ENCODE data around the gene EIF4G2.
A peak's percentile ranks its signal among the peaks of the same experiment; 100 is the strongest.

Gene EIF4G2

GRCh38 chr11:10808235-10808552 is 532 bp downstream of the EIF4G2 start:
- DNase-seq (ENCODE audit: low read depth in 2 of 2), result no peak

GRCh38 chr11:10807493-10808234 is 1.1 kb downstream of the EIF4G2 start:
- no peak for DNase-seq (ENCODE audit: low read depth in 2 of 2)

GRCh38 chr11:10806206-10806605 is 2.5 kb downstream of the EIF4G2 start:
- no peak for DNase-seq (ENCODE audit: low read depth in 2 of 2)

- DNase-seq (ENCODE audit: low read depth in 2 of 2), result no peak
Observed at GRCh38 chr11:10805741-10806140, 3.0 kb downstream of the EIF4G2 start.

- DNase-seq (ENCODE audit: low read depth in 2 of 2), result no peak
Observed at GRCh38 chr11:10803676-10804075, 5.0 kb downstream of the EIF4G2 start.

GRCh38 chr11:10800292-10800691 is 8.4 kb downstream of the EIF4G2 start:
- DNase-seq (ENCODE audit: low read depth in 2 of 2), result no peak

GRCh38 chr11:10798330-10798928 is 10.3 kb downstream of the EIF4G2 start:
- no peak for DNase-seq (ENCODE audit: low read depth in 2 of 2)

- no peak for DNase-seq (ENCODE audit: low read depth in 2 of 2)
Observed at GRCh38 chr11:10797531-10797930, 11.2 kb downstream of the EIF4G2 start.

- DNase-seq (ENCODE audit: low read depth in 2 of 2), result no peak
Observed at GRCh38 chr11:10797001-10797400, 11.7 kb downstream of the EIF4G2 start.

GRCh38 chr11:10796191-10796590 is 12.5 kb downstream of the EIF4G2 start:
- DNase-seq (ENCODE audit: low read depth in 2 of 2), result no peak

- no peak for DNase-seq (ENCODE audit: low read depth in 2 of 2)
Observed at GRCh38 chr11:10793470-10794255, 15.1 kb downstream of the EIF4G2 start.

GRCh38 chr11:10792385-10793068 is 16.2 kb downstream of the EIF4G2 start:
- DNase-seq (ENCODE audit: low read depth in 2 of 2), result no peak

GRCh38 chr11:10786451-10786850 is 22.3 kb downstream of the EIF4G2 start:
- DNase-seq (ENCODE audit: low read depth in 2 of 2), result no peak

GRCh38 chr11:10785146-10785474 is 23.6 kb downstream of the EIF4G2 start:
- no peak for DNase-seq (ENCODE audit: low read depth in 2 of 2)

GRCh38 chr11:10784232-10785145 is 24.2 kb downstream of the EIF4G2 start:
- no peak for DNase-seq (ENCODE audit: low read depth in 2 of 2)

- no peak for DNase-seq (ENCODE audit: low read depth in 2 of 2)
Observed at GRCh38 chr11:10780040-10780439, 28.7 kb downstream of the EIF4G2 start.

- no peak for DNase-seq (ENCODE audit: low read depth in 2 of 2)
Observed at GRCh38 chr11:10779086-10779485, 29.6 kb downstream of the EIF4G2 start.

GRCh38 chr11:10778217-10778970 is 30.3 kb downstream of the EIF4G2 start:
- DNase-seq (ENCODE audit: low read depth in 2 of 2), result peak in 1 of 2 experiments; percentile 19

GRCh38 chr11:10777806-10778205 is 30.9 kb downstream of the EIF4G2 start:
- no peak for DNase-seq (ENCODE audit: low read depth in 2 of 2)

GRCh38 chr11:10777393-10777793 is 31.3 kb downstream of the EIF4G2 start:
- no peak for DNase-seq (ENCODE audit: low read depth in 2 of 2)

GRCh38 chr11:10774811-10775210 is 33.9 kb downstream of the EIF4G2 start:
- DNase-seq (ENCODE audit: low read depth in 2 of 2), result no peak

All from fibroblast of skin of left biceps (primary cell).